ENCODE data around the gene AACS. TPM values are rescaled to one million over a fixed set of nuclear protein-coding genes. Genes with fewer than 3 reads are reported as not detected.
A peak's percentile ranks its signal among the peaks of the same experiment; 100 is the strongest.

AACS gene
- total and polyA plus RNA-seq, 2 of the 4 experiments (the other 2 are of a cell fraction): 22.0 to 24.9 TPM

- Histone ChIP-seq H4K5ac (ENCODE audit: low read depth, low read length) (peak overlapping the region; percentile 30; the same call in 1 of the 2 replicates), H3K27me3 (ENCODE audit: control insufficient read depth, insufficient read depth, low read length) (no peaks in the 10 kb centered on the region), H3K14ac (replicated peaks; ENCODE audit: low read depth, low read length) (no peak overlapping the region; the same call in 1 of the 2 replicates), H3K23ac (ENCODE audit: low read depth, low read length) (peak overlapping the region; percentile 49), H3K18ac (ENCODE audit: low read depth, low read length) (no peak overlapping the region), H4K8ac (ENCODE audit: low read depth in 2 of 2, low read length in 2 of 2) (peak overlapping the region; percentile 74 to 93), H3K4ac (ENCODE audit: low read depth, low read length) (peak overlapping the region; percentile 79), H2AFZ (replicated peaks; ENCODE audit: low read length, poor library complexity) (peak overlapping the region; percentile 97), H3K9ac (ENCODE audit: low read depth, low read length) (peak overlapping the region; percentile 85), H2BK5ac (ENCODE audit: low read depth, low read length, poor library complexity, severe bottlenecking) (peak overlapping the region; percentile 16), H2AK5ac (ENCODE audit: low read depth, low read length) (peak overlapping the region; percentile 73; the same call in 1 of the 2 replicates), H3K56ac (ENCODE audit: extremely low read depth, insufficient read depth, low read length) (peak overlapping the region; percentile 51; the same call in 1 of the 2 replicates), H3K4me1 (ENCODE audit: control insufficient read depth, insufficient read depth, low read length) (peaks cover 3% of the 10 kb centered on the region), H2AK9ac (replicated peaks; ENCODE audit: low read depth, low read length, poor library complexity) (peak overlapping the region; percentile 95), H3K27ac (ENCODE audit: insufficient read depth, low read length) (peak overlapping the region; percentile 42; the same call in 1 of the 2 replicates), H4K91ac (ENCODE audit: insufficient read depth, low read depth, low read length) (peak overlapping the region; percentile 67), H3K36me3 (ENCODE audit: control insufficient read depth, insufficient read depth, low read length) (peaks cover 9% of the 10 kb centered on the region; the same call in 1 of the 2 replicates), H4K20me1 (ENCODE audit: insufficient read depth, low read length) (0 out of 2 replicates have a peak, but pooled peaks cover 5% of the 10 kb centered on the region), H3K9me1 (ENCODE audit: insufficient read depth, low read length) (no peaks in the 10 kb centered on the region; the same call in 1 of the 2 replicates), H3K79me1 (ENCODE audit: low read depth in 1 of 2, low read length in 2 of 2) (peaks cover 0 to 39% of the 10 kb centered on the region in 2 experiments; a peak in 2 of 4 replicates), H2BK15ac (ENCODE audit: low read depth, low read length) (no peak overlapping the region), H3K4me2 (ENCODE audit: low read depth, low read length) (peak overlapping the region; percentile 92), H3K4me3 (ENCODE audit: insufficient read depth, low read depth, low read length) (peak overlapping the region; percentile 90), H3K9me3 (ENCODE audit: control insufficient read depth, insufficient read depth, low read length) (no peaks in the 10 kb centered on the region), H2BK20ac (ENCODE audit: low read depth, low read length) (no peak overlapping the region), H2BK120ac (ENCODE audit: low read depth, low read length) (no peak overlapping the region)
- no peak for TF ChIP-seq MAFK (IDR thresholded peaks at IDR 0.05; ENCODE audit: low read depth, low read length)
- no peak for TF ChIP-seq MXI1 (IDR thresholded peaks at IDR 0.05; ENCODE audit: borderline replicate concordance, low read depth, low read length)
- BruUV-seq (replicated peaks): no TSS peak
- ChIA-PET CTCF (no interaction called here), POLR2A (ENCODE audit: unreplicated experiment) (interaction anchor here (0.7 kb wide), 1 partner anchor 149 kb away, joined by 6 read pairs; no protein-coding TSS in a partner anchor)
- 16% methylated on average over 6 of the region's 18 CpGs; no CpG with 5 or more reads in 1 of the 2 experiments for WGBS, 2 experiments (ENCODE audit: extremely low coverage in 2 of 2, insufficient read length in 1 of 2)
- no peak for ATAC-seq (ENCODE audit: low read depth)
- intact Hi-C loops (cut with micrococcal nuclease): loop anchor here (2.0 to 5.0 kb wide), 2 partner anchors 17 to 74 kb away; partner anchors contain the start of gene BRI3BP
- dilution Hi-C loops (cut with HindIII; ENCODE audit: low sequenced_read_pairs, unreplicated experiment): no loop called here
- no peak for DNase-seq
- in situ Hi-C loops (cut with MboI; ENCODE audit: low sequenced_read_pairs): no loop called here
Measured at GRCh38 chr12:125065919-125066570, 810 bp downstream of the AACS start.
